GM21723 (cell line): ENCODE results near the gene GPR45.
A peak's percentile ranks its signal among the peaks of the same experiment; 100 is the strongest.

Source experiments
- ATAC-seq: cut with Tn5 transposase; IDR thresholded peaks from one replicate; pipeline ENCODE4 v1.9.1; 2021; ENCODE audit warnings: mild to moderate bottlenecking, moderate library complexity; ENCODE audit not compliant: unreplicated experiment

GPR45 gene

DNA sequence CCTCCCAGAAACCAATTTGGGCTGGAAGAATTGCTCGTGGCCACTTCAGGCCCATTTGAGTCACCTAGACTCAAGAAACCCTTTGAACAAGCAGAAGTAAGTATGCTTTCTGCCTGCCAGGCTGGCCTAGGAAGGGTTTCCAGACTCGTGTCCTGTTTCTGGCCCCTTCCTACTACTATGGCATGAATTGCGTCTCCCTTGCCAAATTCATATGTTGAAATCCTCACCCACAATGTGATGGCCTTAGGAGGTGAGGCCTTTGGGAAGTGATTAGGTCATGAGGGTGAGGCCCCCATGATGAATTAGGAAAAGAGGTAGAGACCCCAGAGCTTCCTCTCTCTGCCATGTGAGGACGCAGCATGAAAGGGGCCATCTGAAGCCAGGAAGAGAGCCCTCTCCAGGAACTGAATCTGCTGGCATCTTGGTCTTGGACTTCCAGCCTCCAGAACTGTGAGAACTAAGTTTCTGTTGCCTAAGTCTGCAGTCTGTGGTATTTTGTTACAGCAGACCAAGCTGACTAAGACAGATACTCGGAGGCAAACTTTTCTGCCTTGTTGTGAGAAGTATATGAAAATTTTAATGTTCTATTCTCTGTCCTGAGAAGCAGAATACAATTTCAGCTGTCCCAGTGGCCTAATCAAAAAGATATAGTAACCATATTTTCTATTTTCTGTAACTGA, 13.1 kb downstream of the GPR45 start:
- no peak for ATAC-seq

- no peak for ATAC-seq
Observed at GRCh38 chr2:105255979-105256378, 14.4 kb downstream of the GPR45 start.

DNA sequence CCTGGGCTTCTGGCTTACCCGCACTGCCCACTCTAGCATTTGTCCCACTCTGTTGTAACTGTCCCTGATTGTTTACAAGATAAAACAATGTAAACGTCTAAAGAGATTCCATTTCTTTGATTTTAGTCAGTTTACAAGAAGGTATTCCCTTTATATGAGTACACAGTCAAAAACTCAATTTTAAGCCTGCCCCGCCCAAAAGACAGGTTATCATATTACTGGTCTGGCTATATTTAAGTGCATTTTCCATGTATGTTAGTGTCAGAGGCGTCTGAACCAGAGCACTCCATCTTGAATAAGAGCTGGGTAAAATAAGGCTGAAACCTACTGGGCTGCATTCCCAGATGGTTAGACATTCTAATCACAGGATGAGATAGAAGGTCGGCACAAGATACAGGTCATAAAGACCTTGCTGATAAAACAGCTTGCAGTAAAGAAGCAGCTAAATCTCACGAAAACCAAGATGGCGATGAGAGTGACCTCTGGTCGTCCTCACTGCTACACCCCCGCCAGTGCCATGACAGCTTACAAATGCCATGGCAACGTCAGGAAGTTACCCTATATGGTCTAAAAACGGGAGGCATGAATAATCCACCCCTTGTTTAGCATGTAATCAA, 15.0 kb downstream of the GPR45 start:
- ATAC-seq, result no peak

DNA sequence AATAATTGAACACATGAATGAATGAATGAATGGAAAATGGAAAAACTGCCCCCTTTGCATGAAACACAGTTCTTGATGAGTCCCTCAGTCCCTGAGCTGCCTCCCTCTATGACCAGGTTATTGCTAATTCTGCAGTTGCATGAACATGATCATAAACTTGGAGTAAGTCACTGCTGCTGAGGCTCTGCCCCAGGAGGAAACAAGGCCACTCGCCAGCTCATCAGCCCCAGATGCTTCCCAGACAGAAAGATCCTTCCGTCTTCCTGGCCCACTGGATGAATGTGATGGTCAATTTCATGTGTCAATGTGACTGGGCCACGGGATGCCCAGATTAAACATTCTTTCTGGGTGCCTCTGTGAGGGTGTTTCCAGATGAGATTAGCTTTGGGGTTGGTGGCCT, 16.4 kb downstream of the GPR45 start:
- no peak for ATAC-seq

DNA sequence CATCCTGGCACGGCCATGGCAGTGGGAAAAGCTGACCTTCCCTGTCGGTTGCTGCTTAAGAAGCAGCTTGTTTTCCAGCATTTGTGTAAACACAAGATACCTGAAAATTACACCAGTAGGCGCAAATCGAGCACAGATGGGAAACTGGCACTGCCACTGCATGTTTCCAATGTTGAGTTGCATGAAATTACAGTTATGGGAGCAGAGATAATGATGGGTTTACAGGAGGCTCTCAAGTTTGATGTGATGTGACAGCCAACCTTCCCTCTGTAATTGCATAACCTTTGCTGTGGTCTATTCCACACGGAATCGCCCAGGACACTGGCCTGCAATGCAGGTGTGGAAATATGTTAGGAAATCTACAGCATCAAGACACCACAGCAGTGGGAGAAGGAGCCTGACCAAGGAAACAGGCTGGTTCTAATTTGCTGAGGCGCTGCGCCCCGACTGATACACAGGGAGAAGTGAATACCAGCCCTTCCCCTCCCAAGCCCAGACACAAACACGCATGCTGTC, 17.4 kb downstream of the GPR45 start:
- no peak for ATAC-seq

- ATAC-seq, result no peak
Observed at GRCh38 chr2:105261061-105261460, 19.5 kb downstream of the GPR45 start.

DNA sequence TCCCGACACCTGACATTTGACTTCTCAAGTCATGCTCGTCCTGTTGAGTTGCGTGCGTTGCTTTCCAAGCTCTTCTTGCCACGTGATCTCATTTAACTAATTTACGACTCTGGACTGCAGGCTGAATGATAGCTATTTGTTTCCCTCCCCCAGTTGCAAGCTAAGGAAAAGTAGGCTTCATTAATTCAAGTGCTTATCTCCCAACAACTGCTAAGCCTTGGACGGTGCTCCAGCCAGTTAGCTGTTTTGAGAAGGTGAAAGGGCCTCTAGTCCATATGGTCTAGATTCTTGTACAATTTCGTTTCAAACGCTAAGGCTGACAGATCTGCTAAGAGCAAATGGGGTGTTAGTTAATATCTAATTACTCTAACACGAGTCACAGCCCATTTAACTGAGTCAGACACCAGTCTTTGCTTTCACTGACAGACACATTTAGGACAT, 21.1 kb downstream of the GPR45 start:
- no peak for ATAC-seq

DNA sequence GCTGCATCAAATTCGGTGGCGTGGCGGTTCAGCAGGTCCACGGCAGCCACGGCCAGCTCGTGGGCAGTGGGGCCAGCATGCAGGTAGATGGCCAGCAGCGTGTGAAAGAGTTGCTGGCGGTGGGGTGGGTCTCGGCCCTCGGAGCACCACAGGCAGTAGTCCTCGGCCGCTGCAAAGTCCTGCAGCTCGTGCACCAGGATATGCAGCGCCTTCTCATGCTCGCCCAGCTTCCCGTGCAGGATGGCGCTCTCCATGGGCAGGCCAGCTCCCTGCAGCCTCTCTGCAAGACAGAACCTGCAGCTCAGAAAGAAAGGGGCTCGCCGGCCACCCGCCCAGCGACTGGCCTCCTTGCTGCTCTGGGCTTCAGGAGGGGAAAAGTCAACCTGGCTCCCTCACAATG, 27.9 kb downstream of the GPR45 start:
- ATAC-seq, result no peak

GRCh38 chr2:105271393-105272045, 30.0 kb downstream of the GPR45 start:
- no peak for ATAC-seq

DNA sequence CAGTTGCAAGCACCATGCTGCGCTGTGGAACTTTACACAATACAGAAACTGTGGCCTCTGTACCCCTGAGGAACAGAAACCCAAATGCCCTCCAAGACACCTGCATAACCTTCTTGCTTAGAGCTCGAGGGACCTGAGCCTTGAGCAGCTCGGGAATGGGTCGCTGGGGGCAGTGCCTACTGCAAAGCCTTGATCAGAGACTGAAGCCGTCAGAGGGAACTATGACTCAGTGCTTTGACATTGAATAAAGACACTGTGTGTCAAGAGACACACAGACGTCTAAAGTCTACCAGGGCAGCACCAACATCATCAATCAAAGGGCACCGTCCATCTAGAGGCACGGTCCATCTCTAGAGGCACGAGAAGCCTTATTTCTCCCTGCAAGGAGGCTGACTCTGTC, 30.6 kb downstream of the GPR45 start:
- no peak for ATAC-seq

DNA sequence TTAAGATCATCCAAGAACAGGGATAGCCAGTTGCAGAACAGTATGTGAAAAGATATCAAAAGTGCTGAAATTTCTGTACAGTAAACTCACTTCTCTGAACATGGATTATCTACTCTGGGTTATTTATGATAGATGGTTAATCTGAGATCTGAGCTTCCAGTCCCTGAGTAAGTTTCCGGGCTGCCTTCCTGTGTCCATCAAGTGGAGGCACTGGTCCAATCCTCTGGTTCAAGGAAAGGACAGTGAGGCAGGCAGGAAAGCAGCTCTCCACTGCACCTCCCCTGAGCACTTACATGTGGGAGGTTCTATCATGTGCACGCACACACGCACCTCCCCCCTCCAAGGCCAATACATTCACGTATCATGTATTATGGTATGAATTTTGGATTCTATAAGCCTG, 32.5 kb downstream of the GPR45 start:
- no peak for ATAC-seq

DNA sequence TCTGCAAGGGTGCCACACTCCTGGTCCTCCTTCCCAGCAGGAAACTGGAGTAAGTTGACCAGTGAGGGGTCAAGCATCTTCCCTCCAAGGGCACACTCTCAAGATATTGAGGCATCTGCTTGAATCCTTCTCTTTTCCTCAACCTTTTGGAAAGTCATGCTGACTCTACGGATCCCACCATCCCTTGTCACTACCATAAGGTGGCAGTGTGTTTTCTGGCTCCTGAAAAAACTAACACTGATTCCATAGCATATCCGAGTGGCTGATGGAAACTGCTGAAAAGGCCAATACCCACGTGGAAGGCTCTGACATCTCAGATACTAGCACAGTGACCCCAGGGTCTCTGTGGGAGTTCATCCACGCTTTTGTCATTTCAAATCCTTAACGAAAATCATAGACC, 37.1 kb downstream of the GPR45 start:
- ATAC-seq, result no peak

DNA sequence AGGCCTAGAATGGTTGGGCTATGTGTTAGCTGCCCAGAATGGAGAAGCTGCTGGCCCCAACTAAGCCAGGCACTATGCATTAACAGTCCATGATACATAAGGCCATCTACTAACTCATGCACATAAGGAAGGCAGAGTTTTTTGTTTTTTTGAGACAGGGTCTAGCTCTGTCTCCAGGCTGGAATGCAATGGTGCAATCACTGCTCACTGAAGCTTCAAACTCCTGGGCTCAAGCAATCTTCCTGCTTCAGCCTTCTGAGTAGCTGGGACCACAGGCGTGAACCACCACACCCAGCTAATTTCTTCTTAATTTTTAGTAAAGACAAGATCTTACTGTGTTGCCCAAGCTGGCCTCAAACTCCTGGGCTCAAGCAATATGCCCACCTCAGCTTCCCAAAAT, 37.6 kb downstream of the GPR45 start:
- ATAC-seq, result no peak

GRCh38 chr2:105280281-105280680, 38.7 kb downstream of the GPR45 start:
- ATAC-seq, result no peak

DNA sequence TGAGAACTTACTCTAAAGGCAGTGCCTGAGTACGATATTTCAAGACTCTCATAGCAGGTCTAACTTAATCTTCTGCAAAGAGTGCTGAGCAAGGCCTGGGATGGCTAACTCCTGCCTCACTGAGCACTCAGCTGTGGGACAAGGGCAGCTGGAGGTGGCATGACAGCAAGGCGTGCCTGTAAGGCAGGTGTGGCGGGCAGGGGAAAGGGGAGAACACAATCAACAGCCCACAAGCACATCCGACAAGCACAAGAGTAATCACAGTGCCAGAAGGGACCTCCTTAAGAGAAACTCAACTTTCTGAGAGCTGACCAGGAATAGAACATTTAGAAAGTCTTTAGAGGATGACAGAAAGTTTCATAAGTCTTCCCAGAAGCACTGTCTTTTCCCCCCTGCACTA, 42.0 kb downstream of the GPR45 start:
- ATAC-seq, result no peak

GRCh38 chr2:105287692-105288091, 46.1 kb downstream of the GPR45 start:
- peak; percentile 61 for ATAC-seq

GRCh38 chr2:105288133-105288532, 46.6 kb downstream of the GPR45 start:
- no peak for ATAC-seq

GRCh38 chr2:105290981-105291660, 49.6 kb downstream of the GPR45 start:
- ATAC-seq, result no peak

- ATAC-seq, result no peak
Observed at GRCh38 chr2:105291981-105292380, 50.4 kb downstream of the GPR45 start.
